HG03432 (cell line): ENCODE measurements around the gene FIGNL2.

Experiments
- ATAC-seq: cut with Tn5 transposase; IDR thresholded peaks from one replicate; pipeline ENCODE4 v1.9.1; 2021; ENCODE audit warnings: mild to moderate bottlenecking, moderate library complexity; ENCODE audit not compliant: unreplicated experiment

The FIGNL2 gene

DNA sequence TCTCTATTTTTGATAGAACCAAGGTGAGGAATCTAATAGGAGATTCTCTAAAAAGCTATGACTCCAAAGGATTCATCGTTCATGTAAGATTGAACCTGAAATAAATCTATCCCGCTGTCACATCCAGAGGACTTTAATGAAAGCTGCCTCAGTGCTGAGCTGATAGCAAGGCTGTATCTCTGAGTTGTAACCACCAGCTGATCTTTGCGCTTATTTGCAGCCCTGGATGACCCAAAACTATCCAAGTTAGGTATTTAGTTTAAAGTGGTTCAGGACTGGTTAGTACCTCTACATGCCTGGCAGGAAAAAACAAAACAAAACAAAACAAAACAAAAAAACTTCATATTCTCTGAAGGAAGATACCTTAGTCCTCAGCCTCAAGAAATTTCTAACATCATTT is 30.6 kb upstream of the FIGNL2 start:
- ATAC-seq = no peak

DNA sequence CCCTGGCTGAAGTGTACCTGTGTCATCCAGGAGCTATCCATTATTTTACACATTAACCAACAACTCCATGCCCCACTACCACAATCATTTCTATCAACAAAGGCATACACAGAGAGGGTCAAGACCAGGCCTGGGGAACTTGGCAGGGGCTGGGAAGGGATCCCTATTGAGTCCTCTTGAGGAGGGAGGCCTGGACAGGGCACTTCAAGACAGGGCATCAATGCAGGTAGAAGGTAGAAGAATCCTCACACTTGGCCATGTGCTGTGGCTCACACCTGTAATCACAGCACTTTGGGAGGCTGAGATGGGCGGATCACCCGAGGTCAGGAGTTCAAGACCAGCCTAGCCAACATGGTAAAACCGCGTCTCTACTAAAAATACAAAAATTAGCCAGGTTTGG is 26.0 kb upstream of the FIGNL2 start:
- no peak for ATAC-seq

DNA sequence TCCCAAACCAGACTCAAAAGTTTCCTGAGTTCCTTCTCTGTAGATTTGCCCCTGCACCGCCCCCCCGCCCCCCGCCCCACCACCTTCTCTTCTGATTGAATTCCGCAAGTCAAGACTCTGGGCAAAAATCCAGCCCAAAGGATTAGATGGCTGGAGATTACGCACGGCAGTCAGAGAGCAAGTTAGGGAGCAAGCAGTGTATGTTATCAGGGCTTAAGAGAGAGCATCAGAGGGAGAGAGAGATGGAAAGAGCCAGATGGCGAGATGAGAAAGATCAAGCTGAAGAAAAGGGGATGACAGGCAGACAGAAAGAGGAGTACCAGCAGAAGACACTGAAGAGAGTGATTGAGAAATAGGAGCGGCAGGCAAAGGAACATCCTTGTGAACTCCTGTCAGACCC is 25.5 kb upstream of the FIGNL2 start:
- ATAC-seq = no peak

DNA sequence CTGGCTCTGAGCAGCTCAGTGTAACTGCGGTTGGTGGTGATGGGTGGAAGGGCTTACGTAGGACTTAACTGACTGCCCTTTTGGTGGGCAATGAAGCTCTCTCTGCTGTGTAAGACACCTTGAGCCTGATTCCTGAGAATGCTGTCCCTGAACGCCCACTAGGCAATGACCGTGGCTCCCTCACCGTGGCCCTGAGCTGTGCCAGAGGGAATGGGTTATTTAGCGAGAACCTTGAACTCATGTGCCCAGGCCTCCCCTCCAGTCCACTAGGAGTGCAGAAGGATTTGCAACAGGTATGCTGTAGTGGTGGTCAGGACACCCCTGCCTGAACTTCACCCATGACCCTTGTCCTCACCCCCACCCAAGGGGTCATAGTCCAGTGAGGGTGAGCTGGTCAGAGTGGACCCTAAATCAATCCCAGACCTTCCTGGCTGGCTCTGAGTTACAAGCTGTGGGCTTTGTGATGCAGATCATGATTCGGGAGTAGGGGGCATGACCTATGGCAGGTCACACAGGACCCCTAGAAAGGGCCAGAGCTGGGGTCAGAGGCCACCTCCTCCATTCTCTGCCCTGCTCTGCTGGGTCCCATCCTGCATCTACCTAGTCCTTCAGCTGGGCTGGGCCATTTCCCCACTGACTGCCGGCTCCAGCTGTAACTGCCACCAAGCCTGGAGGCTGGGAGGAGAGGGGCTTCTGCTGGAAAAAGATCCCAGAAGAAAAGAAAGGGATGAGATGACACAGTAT is 24.9 kb upstream of the FIGNL2 start:
- no peak for ATAC-seq

DNA sequence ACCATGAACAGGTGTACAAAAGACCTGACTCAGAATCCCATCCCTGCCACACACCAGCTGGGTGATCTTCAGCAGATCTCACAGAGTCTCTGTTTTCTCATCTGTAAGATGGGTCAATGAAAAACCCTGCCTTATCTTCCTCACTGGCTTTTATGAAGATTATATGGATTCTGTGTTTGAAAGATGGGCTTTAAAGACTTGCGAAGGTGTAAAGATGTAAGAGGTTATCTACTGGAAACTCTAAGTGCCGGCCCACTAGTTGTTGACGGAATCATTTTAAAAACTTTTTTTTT is 24.1 kb upstream of the FIGNL2 start:
- ATAC-seq = no peak

DNA sequence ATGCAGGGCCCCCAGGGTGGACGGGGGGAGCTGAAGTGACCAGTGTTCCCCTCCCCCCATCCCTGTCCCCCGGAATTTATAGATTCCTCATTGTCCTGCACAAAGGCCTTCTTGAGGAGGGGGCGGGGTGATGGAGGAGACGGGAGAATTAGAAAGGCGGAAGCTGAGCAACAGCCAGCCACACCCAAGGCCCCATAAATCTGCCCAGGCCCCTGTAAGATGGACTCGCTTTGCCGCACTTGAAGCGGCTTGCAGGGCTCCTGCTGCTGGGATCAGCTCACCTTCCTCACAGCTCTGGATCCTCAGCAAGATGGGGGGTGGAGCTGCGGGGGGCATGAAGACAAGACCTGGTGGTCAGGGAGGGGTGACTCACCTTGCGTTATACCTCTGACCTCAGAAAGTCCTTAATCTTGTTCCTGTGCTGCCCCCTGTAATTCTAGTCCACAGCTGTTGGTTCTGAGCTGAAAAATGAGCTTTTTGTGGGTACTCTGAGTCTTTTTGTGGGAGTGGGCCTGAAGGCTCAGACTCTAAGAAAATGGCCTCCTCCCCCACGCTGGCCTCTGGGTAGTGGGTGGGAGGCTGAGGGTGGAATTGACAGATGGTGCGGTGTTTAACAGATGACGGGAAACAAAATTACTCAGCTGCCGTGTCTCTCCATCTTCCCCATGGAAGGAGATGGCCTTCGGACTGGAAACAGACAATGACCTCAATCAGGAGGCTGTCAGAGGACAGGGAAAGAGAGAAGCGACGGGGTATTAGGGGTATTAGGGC is 23.6 kb upstream of the FIGNL2 start:
- ATAC-seq = no peak

DNA sequence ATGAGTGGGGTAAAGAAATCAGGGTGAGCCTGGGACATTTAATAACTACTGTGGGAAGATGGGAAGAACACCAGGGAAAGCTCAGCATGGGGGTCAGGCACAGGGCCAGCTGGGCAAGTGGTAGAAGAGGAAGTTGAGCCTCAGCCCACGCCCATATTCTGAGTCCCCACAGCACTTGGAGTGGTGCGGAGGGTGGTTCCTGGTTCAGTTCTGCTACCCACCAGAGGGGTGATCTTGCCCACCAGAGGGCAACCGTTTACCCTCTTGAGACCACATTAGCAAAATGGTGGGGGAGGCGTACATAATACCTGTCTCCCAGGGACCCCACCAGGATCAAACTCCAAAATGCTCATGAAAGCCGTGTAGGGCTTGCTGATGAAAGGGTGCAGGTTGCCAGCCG is 22.6 kb upstream of the FIGNL2 start:
- ATAC-seq = no peak

DNA sequence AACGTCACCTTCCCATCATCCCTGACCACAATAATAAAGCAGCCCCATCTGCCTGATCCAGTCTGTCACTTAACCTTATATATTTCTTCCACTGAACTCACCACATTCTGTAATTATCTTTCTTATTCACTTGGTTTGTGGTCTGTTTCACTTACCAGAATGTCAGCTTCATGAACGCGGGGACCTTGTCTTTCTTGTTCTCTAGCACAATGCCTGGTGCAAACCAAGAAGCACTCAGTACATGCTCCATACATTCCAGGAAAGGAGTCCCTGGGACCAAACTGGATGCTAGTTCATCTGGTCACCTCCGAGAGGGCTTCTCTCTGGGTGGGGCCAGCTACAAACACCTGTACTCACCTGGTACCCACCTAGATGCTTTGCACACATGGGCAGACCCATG is 22.0 kb upstream of the FIGNL2 start:
- no peak for ATAC-seq

DNA sequence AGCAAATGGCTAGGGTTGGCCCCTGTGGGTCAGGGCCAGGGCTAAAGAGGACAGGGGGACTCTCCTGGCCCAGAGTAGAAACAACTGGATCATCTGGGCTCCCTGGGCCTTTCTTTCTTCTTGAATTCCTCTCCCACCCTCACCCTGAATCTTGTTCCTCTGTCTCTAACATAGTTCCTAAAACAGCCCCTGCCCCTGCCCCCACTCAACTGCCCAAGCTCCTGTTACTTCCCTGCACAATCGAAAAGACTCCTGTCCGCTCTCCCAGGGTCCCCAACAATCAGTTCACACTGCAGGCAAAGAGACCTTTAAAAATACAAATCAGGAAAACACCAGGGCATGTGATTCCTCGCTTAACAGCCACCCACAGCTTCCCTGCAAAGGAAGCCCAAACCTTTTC is 21.4 kb upstream of the FIGNL2 start:
- ATAC-seq = no peak

DNA sequence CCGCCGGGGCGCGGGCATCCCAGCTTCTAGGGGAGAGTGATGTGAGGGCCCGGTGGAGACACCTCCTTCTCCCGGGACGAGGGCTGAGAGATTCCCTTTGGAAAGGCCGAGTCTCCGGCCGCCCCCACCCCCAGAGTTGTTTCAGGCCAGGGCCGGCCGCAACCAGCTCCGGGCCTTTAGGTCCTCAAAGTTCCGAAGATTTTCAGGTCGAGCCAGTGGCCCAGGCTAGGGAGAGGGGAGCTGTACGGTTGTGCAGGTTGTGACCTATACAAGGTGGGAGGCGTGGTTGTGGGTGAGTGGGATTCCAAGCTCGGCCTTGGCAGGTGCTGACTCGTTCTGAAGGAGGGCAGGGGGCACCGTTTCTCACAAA is 21.0 kb upstream of the FIGNL2 start:
- no peak for ATAC-seq

DNA sequence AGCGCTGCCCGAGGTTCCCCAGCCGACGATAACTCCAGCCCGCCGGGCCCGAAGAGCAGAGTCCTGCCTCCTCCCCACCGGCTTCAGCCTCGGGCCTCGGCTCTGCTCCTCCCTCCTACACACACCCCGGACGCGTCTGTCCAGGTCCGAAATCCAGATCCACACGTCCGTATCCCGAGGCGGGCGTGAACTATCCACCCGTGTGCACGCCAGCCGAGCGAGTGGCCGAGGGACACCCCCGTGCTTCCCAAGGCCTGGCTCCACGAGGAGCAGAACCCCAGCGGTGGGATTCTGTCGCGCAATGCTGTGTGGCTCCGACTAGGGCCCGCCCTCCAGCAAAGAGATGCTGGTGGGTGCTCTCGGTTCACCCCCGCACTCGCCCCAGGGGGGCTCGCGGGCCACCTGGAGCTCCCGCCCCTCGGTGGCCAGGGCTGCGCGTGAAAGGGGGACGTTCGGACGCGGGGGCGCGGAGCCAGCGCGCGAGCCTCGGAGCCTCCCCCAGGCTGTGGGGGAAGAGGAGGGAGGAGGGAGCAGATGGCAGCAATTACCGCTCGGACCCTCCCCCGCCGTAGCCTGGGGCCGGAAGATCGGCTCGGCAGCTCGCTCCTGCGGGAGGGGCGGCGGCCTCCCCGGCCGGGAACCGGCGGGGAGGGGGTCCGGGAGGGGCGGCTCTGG is 20.4 kb upstream of the FIGNL2 start:
- ATAC-seq = no peak

DNA sequence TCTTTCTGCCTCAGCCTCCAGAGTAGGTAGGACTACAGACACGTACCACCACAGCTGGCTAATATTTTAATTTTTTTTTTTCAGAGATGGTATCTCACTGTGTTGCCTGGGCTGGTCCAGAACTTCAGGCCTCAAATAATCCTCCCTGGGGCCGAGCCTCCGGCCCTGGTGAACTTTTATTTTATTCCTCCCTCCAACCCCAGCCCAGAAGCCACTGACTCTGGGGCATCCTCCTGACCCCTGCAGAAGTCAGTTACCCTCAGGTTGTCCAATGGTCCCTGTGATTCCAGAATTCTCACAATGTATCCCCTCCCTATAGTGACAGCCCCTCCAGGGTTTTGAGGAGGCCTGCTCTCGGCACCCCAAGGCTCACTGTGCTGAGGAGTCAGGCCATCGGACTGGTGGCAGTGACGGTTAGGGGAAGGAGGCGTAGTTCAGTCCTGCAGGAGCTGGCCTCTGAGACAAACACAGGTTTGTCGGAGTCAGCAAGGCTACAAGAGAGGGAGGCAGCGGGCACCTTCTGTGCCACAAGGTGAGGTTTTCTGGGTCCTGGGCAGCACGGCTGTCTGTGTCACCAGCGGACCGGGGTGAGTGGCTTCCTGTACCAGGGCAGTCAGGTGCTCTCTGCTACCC is 19.4 kb upstream of the FIGNL2 start:
- no peak for ATAC-seq

DNA sequence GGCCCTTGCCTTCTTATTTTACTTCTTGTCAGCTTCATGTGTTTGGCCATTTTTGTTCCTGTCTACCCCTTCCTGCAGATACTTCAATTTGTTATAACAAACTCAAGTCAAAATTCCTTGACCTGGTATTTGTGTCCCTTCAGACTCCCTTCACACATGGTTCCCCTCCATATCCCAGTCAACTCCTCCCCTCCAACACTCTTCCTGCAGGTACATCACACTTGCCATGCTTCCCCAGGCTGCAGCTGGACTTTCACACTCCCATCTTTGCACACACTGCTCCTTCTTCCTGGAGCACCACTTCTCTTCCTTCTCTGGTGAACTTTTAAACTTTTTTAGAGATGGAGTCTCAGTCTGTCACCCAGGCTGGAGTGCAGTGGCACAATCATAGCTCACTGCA is 18.9 kb upstream of the FIGNL2 start:
- no peak for ATAC-seq

DNA sequence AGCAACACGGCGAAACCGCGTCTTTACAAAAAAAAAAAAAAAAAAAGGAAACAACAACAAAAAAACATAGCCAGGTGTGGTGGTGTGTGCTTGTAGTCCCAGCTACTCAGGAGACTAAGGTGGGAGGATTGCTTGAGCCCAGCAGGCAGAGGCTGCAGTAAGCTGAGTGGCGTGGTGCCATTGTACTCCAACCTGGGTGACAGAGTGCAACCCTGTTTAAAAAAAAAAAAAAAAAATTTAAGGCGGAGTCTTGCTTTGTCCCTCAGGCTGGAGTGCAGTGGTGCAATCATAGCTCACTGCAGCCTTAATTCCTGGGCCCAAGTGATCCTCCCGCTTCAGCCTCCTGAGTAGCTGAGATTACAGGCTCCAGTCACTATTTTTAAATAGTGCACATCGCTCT is 18.2 kb upstream of the FIGNL2 start:
- no peak for ATAC-seq

DNA sequence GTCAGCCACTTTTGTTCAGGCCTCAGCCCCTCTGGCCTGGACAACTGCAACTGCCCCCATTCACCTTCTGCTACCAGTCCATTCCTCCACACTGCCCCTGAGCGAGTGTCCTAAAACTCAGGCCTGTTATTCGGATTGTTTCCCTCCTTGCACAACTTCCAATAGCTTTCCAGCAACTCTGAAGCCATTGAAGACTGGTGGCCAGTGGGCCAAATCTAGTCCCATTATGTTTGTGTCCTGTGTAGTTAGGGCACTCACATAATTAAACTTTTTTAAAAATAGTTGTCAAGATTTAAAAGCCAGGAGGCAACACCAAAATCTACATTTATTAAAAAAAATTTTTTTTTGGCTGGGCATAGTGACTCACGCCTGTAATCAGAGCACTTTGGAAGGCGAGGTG is 17.8 kb upstream of the FIGNL2 start:
- no peak for ATAC-seq

DNA sequence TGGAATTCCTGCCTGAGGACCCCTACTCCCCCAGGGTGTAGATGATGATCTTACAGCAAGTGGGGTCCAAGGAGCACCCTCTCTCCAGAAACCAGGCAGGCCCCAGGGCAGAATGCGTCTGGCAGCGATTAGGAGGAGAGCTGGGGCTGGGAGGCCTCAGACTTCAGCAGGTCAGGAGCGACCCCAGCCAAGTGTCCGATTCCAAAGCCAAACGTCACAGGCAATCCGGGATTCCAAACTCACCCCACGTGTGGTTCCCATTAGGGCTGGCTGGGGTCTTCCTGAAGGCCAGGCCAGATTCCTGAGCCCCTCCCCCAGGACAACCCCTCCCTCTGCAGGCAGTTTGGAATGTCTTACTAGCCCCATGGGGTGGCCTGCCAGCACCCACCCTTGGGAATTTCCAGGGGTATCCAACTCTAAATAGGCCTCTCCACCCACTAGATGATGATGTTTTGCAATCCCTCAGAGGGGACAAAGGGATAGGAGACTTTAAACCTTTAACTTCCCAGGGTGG is 17.3 kb upstream of the FIGNL2 start:
- no peak for ATAC-seq

DNA sequence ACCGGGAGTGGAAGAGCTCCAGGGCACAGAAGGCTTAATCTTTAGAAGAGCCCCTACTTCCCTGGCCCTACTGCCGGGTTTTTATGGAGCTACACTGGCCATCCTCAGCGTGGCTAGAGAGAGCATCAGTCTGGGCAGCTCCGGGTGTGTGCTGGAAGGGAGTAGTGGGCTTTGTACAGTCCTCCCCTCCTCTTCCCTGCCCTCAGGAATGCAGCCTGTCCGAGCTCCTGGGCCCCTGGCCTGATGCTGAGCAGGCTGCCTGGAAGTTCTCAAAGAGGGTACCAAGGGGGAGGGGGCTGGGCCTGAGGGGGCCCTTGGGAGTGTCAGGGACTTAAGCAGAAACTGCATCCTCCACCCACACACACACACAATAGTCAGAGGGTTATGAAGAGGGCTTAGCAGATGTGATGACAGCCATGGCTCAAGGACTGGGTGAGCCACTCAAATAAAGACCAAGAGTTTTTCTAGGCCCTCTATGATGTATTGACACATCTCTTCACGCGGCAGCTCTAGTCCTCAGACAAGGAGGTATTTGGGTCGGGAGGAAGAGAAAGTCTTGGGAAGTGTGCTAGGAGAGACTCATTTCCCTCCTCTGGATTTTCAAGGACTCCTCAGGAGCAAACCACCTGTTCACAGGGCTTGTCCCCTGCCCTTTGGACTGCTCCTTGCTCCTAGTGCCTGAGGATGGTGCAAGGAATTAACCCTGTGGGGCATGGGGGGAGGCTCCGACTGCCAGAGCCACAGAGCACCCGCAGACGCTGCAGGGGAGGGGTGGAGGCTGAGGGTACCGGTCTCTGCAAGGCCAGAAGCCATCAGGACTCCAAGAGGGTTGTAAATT is 16.5 kb upstream of the FIGNL2 start:
- ATAC-seq = no peak

DNA sequence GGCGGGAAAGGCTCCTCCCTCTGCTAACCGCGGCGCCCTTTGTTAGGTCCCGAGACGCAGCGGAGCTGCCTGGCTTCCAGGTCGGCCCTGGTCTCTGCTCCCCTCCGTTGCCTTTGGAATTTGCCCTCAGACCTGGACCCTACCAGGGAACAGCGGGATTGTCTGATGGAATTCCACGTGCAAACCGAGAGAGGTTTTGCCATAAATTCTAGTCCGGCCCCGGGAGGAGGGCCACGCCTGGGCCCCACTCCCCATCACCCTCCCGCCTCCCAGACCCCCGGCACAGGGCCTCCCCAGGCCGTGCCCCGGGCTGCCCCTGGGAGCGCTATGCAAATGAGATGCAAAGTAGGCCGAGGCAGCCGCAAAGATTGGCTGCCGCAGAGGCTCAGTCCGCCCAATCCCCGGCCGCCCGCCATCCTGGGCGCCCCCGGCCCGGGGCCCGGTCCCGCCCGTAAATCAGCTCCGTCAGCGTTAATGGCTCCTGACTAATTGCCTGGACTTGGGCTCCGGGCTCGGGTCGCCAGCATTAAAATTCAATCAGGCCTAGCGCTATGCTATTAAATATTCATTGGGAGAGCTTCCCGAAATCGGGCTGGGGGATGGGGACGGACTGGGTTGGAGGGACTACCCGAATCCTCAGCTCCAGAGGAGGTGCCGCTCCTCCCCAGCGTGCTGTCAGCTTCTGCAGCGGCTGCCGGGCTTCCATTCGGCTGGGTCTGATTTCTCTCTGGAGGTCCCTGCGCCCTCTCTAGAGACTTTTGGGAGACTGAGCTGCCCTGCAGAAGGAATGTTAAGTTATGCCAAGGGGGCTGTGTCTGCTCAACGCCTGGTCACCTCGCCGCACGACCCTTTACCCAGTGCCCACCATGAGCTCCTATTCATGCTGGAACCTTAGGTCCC is 15.7 kb upstream of the FIGNL2 start:
- no peak for ATAC-seq

DNA sequence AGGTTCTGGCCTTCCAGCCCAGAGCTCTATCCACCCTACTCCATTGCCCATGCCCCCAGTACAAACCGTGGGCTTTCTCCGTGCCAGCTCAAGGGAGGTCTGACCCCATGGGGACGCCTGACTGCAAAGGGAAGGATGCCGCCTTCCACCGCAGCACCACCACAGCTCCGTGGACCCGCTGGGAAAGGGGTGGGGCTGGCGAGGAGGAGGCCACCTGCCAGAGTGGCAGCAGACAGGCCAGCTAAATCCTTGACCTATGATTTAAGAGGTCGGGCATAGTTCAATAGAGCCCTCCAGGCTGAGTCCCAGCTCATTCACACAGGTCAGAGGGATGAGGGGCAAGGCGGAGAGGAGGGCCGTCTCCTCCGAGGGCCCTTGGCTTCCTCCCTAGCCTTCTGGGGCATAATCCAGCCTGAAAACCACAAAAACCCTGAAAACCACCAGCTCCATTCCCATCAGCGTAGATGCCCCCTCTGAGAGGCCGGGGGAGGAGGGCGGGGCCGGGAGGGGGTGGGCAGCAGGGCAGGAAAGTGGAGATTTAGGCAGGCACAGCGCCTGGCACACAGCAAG is 14.9 kb upstream of the FIGNL2 start:
- no peak for ATAC-seq
